GM18505 (cell line): ENCODE measurements around the gene SHQ1.
A peak's percentile ranks its signal among the peaks of the same experiment; 100 is the strongest.

Experiments
- ATAC-seq: cut with Tn5 transposase; IDR thresholded peaks from one replicate; pipeline ENCODE4 v1.9.1; 2021; ENCODE audit not compliant: unreplicated experiment
- POLR2A ChIP-seq: IDR thresholded peaks from 4 replicates; pipeline ENCODE4 v1.6.1; 2011; ENCODE audit warnings: borderline replicate concordance; ENCODE audit not compliant: insufficient read depth, insufficient read length; ENCODE audit errors: extremely low read depth

Gene SHQ1

DNA sequence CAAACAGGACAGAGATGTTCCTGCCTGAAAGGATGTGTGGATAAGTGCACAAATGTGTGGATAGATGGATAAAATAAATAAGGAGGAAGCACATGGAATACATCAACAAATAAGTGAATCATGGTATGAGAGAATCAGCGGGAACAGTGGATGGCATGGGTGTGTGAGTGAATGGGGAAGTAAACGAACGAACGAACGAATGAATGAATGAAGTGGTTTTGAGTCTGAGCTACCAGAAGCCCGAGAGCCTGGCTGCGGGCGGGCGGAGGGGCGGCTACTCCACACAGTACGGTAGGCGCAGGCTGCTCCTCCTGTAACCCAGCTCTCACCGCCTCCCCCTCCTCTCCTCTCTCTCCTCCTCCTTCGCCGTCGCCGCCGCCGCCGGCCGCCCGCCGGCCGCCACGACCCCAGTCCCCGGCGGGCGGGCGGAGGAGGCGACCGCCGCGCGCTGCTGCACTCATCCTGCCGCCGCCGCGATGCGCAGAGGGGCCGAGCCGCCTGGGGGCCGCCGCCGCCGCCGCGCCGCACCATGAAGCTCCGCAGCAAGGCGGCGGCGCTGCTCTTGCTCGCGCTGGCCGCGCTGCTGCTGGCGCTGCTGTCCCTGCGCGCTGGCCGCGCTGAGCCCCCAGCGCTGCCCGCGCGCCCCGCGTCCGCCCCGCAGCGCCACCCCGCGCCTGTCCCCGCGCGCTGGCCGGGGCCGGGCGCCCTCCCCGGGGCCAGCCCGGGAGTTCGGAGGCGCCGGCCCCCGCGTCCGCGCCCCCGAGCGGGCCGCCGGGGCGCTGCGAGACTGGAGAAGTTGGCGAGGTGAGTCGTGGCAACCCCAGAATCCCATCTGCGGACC, 39.7 kb upstream of the SHQ1 start, which contains the start of gene GXYLT2:
TSS of gene GXYLT2 (plus strand) at position 342 of the 841 bp plus-strand sequence. CDS start at position 530, 188 bp downstream.
- TF ChIP-seq POLR2A: no peak
- ATAC-seq: peak; percentile 85

DNA sequence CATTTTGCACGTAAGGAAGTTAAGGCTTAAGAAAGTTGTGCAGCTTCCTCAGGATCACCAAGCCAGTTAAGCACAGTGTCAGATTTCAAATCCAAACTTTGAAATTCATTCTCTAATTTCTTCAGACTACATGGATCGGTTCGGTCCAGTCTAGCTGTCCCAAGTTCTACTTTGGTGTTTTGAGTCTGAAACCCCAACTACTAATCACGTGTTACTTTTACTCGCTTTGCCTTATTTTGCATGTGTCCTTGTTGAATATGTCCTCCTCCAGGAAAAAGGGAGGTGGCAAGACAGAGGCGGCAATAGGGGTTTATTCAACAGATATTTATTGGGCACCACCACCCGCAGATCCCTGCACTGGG, 39.1 kb upstream of the SHQ1 start:
- no peak for ATAC-seq
- no peak for TF ChIP-seq POLR2A

DNA sequence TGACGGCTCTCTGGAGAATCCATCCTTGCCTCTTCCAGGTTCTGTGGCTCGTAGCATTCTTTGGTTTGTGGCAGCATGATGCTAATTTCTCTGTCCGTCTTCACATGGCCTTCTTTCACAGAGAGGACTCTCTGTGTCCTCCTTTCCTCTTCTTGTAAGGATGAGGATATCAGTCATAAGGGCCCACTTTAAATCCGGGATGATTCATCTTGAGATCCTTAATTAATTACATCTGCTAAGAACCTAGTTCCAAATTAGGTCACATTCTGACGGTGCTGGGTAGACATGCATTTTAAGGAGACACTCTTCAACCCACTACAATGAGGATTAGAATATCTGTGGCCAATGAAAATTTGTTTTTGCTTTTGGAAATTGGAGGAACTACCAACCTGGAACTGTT, 23.9 kb upstream of the SHQ1 start:
- no peak for ATAC-seq
- no peak for TF ChIP-seq POLR2A

DNA sequence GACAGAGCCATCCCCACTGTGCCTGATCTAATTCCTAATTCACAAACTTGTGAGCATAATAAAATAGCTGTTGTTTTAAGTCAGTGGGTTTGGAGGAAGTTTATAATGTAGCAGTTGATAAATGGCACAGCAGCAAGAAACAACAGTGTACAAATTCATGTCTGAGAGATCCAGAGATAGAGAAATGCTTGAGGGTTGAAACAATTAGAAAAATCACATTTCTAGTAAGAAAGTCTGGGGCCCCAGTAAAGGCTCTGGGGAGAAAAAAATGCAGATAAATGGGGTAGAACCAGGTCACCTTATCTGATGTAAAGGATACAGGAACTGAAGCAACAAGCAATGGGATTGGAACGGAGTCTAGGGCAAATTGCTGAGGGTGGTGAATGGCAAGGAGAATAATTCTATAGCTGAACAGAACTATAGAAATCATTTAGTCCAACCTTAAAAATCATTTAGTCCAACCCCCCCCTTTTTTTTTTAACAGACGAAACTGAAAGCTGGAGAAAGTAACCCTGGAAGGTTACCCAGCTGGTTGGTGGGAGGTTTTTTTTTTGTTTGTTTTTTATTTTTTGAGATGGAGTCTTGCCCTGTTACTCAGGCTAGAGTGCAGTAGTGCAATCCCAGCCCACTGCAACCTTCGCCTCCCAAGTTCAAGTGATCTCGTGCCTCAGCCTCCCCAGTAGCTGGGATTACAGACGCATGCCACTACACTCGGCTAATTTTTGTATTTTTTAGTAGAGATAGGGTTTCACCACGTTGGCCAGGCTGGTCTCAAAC, 14.3 kb upstream of the SHQ1 start:
- ATAC-seq: no peak

DNA sequence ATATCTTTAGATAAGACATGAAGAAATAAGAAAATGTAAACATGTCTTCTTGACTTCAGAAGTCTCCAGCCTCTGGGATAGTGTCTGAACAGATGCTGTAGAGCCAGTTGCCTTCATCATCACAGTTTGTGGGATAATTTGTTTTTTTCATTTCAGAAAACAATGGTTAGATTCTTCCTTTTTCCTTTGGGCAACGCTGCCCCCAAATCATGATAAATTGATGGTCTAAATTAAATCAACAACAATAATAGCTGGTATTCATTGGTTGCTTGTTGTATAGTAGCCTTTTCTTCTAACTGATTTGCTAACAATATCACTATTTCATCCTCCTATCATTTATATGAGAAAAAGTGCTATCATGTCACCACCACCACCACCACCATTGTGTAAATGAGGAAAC, 12.6 kb upstream of the SHQ1 start:
- no peak for ATAC-seq
- no peak for TF ChIP-seq POLR2A

More for the DNA sequence above, 14.3 kb upstream of the SHQ1 start:
- no peak for TF ChIP-seq POLR2A

DNA sequence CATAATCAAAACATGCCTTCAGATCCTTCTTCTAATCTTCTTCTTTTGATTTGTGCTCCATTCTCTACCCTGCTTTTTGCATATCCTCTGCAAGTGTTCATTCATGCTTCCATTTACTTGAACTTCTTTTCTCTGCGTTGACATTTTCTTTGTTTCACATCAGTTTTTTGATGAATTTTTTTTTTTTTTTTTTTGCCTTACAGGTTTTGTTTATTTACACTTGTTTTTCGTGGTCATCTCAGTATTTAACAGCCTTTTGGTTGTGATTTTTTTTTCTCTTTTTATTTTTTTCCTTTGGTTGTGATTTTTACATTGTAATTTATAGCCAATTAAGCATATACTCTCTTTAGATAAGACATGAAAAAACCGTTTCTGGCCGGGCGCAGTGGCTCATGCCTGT, 11.8 kb upstream of the SHQ1 start:
- no peak for ATAC-seq
- no peak for TF ChIP-seq POLR2A

DNA sequence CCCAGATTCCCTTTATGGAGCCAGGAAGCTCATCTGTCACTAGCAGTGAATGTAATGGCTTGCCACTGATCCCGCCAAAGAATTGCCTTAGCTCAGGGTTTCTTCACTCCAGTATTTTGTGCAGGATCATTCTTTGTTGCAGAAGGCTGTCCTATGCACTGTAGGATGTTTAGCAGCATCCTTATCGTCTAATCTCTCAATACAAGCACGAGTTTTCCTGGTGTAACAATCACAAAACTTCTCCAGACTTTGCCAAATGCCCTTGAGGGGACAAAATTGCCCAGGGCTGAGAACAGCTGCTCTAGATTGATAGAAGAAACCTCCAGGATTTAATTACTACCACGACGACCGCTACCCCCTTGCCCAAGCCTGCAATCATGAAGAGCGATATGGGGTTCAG, 6.8 kb upstream of the SHQ1 start:
- TF ChIP-seq POLR2A: no peak
- ATAC-seq: no peak

DNA sequence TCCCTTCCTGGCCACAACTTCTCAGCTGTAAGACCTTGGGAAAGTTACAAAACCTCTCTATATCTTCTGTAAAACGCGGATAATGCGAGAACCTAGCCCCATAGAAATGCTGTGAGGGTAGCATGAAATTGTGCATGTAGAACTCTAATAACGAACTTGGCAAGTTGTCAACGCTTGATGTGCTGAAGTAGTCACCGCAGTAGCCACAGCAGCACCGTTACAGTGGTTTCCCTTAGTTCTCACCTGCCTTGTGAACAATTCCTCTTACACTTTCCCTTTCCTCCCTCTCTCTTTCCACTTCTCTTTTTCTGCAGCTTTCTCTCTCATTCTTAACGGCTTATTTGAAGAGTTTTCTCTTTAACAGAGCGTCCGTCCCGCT, 447 bp upstream of the SHQ1 start:
- TF ChIP-seq POLR2A: no peak
- ATAC-seq: peak; percentile 46

DNA sequence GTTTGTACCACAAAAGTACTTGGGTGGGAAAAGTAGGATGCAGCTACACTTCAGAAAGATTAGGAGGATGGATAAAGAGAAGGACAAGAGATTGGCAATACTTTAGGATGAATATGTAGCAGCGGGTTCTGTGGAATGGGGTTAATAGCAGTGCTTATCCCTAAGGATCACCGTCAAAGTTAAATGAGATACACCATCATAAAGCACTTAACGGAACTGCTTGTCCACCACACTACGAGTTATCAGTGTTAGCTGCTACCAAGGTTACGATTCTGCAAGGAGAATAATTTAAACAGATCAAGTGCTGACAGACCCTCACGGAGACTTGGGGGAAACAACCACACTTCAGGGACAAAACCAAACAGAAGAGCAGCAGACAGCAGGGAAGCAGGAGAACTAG, 963 bp downstream of the SHQ1 start:
- ATAC-seq: no peak
- no peak for TF ChIP-seq POLR2A

DNA sequence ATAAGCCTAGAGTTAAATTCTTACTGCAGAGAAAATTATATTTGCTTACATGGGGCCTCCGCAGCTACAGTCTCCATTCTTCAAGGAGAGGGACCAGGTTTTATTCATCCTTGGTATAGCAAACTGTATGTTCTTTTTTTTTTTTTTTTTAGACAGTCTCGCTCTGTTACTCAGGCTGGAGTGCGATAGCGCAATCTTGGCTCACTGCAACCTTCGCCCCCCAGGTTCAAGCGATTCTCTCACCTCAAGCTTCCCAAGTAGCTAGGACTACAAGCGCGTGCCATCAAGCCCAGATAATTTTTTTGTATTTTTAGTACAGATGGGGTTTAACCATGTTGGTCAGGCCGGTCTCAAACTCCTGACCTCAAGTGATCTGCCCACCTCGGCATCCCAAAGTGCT, 2.1 kb downstream of the SHQ1 start:
- ATAC-seq: no peak

DNA sequence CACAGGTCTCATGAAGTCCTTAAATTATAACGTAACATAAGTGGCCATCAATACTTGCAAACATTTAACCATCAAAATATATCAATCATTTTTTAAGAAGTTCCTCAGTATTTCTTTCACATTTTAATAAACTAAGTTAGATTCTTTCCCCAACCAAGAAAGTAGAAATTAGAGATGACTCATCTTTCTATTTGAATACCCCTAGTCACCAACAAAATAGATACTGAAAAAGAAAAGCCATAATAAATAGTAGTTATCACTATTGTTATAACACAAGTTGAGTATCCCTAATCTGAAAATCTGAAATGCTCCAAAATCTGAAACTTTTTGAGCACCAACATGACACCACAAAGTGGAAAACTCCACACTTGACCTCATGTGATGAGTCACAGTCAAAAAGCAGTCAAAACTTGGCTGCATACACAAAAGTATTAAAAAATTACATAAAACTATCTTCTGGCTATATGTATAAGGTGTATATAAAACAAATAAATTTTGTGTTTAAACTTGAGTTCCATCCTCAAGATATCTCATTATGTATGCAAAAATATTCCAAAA, 3.7 kb downstream of the SHQ1 start:
- no peak for TF ChIP-seq POLR2A
- ATAC-seq: peak; percentile 20

More for the DNA sequence above, 2.1 kb downstream of the SHQ1 start:
- no peak for TF ChIP-seq POLR2A

DNA sequence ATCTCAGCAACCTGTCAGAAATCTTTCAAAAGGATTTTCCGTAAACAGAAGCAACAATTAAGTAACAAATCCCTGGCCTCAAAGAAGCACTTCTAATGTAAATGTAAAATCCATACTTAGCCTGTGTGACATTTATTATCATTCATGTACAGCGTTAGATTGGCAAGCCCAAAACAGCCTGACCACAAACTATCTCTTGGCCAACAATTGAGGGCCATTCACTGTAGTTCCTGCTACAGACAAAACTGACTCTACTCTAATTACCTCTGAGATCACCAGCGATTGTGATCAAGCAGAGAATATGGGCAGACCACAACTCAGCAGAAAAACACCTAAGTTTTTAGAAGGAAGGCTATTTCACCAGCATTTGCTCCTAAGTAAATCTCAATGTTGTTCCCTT, 9.2 kb downstream of the SHQ1 start:
- no peak for TF ChIP-seq POLR2A
- ATAC-seq: no peak

DNA sequence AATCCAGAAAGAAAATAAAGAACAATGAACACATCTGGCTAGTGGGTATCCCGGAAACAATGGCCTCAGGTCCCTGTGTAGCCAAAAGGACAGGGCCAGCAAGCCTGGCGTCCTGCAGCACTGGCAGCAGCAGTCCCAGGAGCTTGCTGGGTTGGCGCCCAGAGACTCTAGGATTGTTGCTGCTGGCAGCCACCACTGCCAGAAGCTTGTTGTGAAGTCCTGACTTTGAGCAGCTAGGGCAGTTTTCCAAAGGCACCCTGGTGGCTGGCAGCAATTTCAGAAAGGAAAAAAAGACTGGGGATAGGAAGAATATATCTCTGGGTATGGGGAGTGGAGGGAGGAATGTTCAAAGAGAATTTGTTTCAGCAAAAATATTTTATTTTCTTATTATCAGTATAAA, 11.3 kb downstream of the SHQ1 start:
- TF ChIP-seq POLR2A: no peak
- no peak for ATAC-seq

DNA sequence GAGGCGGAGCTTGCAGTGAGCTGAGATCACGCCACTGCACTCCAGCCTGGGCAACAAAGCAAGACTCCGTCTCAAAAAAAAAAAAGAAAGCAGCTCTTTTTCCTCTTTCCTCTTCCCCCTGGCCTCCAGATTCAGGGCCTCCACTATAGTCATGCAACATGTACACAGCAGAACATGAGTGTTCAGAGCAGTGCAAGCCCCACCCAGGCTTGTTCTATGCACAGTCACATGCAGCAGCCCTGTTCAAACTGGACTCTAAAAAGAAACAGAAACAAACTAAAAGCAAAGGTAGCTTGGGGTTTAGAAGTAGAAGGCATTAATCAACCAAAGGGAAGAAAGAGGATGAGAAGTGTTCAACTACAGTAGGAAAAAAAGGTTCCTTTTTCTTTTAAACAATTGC, 11.8 kb downstream of the SHQ1 start:
- TF ChIP-seq POLR2A: no peak
- ATAC-seq: no peak
